K562 (cell line): ENCODE data around the gene MAPT. TPM values are rescaled to one million over a fixed set of nuclear protein-coding genes. Genes with fewer than 3 reads are reported as not detected.
A peak's percentile ranks its signal among the peaks of the same experiment; 100 is the strongest.

Source experiments
- ATAC-seq: fragments of 200-7000 bp; cut with Tn5 transposase; 3 replicates; pipeline ENCODE4 v1.9.1; 2020; ENCODE audit warnings: moderate library complexity
- BruUV-seq: library from RNA; stranded (reverse); fragments of 400-500 nt; replicated peaks from 2 replicates; lab custom pipeline; 2021; lab: Mats Ljungman, UMichigan
- CTCF ChIA-PET: fragments of 300-600 bp; formaldehyde crosslinking; extraction: SDS; loops from one replicate; lab custom pipeline; 2021; ENCODE audit warnings: low intra/inter-chr PET ratio; lab: Yijun Ruan, JAX
- POLR2A ChIA-PET: fragments of 300-600, 350-650 bp; sonication (Branson Sonifier 250); formaldehyde crosslinking; extraction: SDS; loops from one replicate; lab custom pipeline; 2021; ENCODE audit warnings: antibody characterized with exemption, inconsistent platforms; lab: Yijun Ruan, JAX
- DNase-seq, 4 experiments: peaks; one replicate each; pipeline versions ENCODE4 v3.0.0 to v3.0.0-alpha.2; 2011 to 2018; ENCODE audit warnings: low spot score in 3 of 4, mixed read lengths in 3 of 4; ENCODE audit errors: extremely low read depth in 1 of 4
- FAIRE-seq: peaks from 2 replicates; lab custom pipeline; 2011; peaks lifted over from hg19 to GRCh38; lab: Jason Lieb, UNC
- H2AFZ ChIP-seq: 2 replicates; pipeline ENCODE4 v1.6.0; 2011; ENCODE audit warnings: low read depth, low read length, control low read depth, inconsistent platforms
- H3K27ac ChIP-seq: fragments of 200-600 bp; 3 replicates; pipeline ENCODE4 v1.8.0; 2011; ENCODE audit warnings: low read depth, mild to moderate bottlenecking, control low read depth, inconsistent platforms, low read length, moderate library complexity, mixed read lengths; ENCODE audit errors: extremely low read depth
- H3K27me3 ChIP-seq, 2 experiments: fragments of 300-600 bp in 1 of 2; 2 replicates in 1 of 2; 3 replicates in 1 of 2; pipeline versions ENCODE4 v1.6.0 to v1.8.0; 2011; ENCODE audit warnings: inconsistent platforms in 2 of 2, low read length in 2 of 2, mild to moderate bottlenecking in 1 of 2, mixed read lengths in 1 of 2, moderate library complexity in 1 of 2; ENCODE audit not compliant: control insufficient read depth in 2 of 2, insufficient read depth in 2 of 2
- H3K36me3 ChIP-seq: fragments of 300-600 bp; 3 replicates; pipeline ENCODE4 v1.8.0; 2011; ENCODE audit warnings: mild to moderate bottlenecking, low read length, inconsistent platforms; ENCODE audit not compliant: control insufficient read depth, insufficient read depth
- H3K4me1 ChIP-seq, 2 experiments: fragments of 200-600 bp in 1 of 2; replicated peaks in 1 of 2; 2 replicates in 1 of 2; 3 replicates in 1 of 2; pipeline versions ENCODE4 v1.5.1 to v1.8.0; 2011; ENCODE audit warnings: inconsistent platforms in 2 of 2, low read length in 2 of 2, mild to moderate bottlenecking in 1 of 2, mixed read lengths in 1 of 2, moderate library complexity in 1 of 2; ENCODE audit not compliant: control insufficient read depth in 2 of 2, insufficient read depth in 2 of 2
- H3K4me2 ChIP-seq: 2 replicates; pipeline ENCODE4 v1.6.1; 2011; ENCODE audit warnings: low read length, control low read depth, inconsistent platforms, mixed read lengths; ENCODE audit not compliant: insufficient read depth
- H3K4me3 ChIP-seq: fragments of 200-600 bp; sonication (generic), shearing (Covaris generic); 2 replicates; pipeline ENCODE4 v1.5.1; 2016; ENCODE audit warnings: control low read depth, inconsistent platforms
- H3K79me2 ChIP-seq: fragments of 200-600 bp; 3 replicates; pipeline ENCODE4 v1.8.0; 2011; ENCODE audit warnings: low read length, inconsistent platforms; ENCODE audit not compliant: control insufficient read depth, insufficient read depth
- H3K9ac ChIP-seq, 2 experiments: 2 replicates each; pipeline versions ENCODE4 v1.6.0 to v1.6.1; 2011; ENCODE audit warnings: low read depth in 2 of 2, low read length in 2 of 2, control low read depth in 1 of 2, inconsistent platforms in 1 of 2, mild to moderate bottlenecking in 1 of 2, mixed read lengths in 1 of 2; ENCODE audit not compliant: insufficient read depth in 1 of 2
- H3K9me1 ChIP-seq: one replicate; pipeline ENCODE4 v1.6.0; 2011; ENCODE audit warnings: inconsistent platforms, mild to moderate bottlenecking, low read length, moderate library complexity; ENCODE audit not compliant: control insufficient read depth, insufficient read depth
- H3K9me3 ChIP-seq: replicated peaks from 2 replicates; pipeline ENCODE4 v1.5.1; 2011; ENCODE audit warnings: low read depth, low read length, inconsistent platforms; ENCODE audit not compliant: control insufficient read depth, insufficient read depth
- H4K20me1 ChIP-seq: replicated peaks from 2 replicates; pipeline ENCODE4 v1.6.1; 2011; ENCODE audit warnings: low read length, inconsistent platforms, mixed read lengths; ENCODE audit not compliant: control insufficient read depth, insufficient read depth
- ATF3 ChIP-seq, 2 experiments: fragments of 450-650 bp in 1 of 2; sonication (generic) in 1 of 2; formaldehyde crosslinking in 1 of 2; IDR thresholded peaks in 1 of 2; conservative IDR thresholded peaks in 1 of 2; 2 replicates each; pipeline versions ENCODE4 v1.6.1 to v1.8.1; 2016 to 2023; ENCODE audit warnings: mild to moderate bottlenecking in 2 of 2, moderate library complexity in 2 of 2, inconsistent platforms in 1 of 2, missing genetic modification reagents in 1 of 2
- ATF7 ChIP-seq: fragments of 450-650 bp; IDR thresholded peaks from 2 replicates; pipeline ENCODE4 v1.7.1; 2014; ENCODE audit warnings: mild to moderate bottlenecking, moderate library complexity
- HDAC8 ChIP-seq: fragments of 450-650 bp; IDR thresholded peaks from 2 replicates; pipeline ENCODE4 v1.6.1; 2016; ENCODE audit warnings: mild to moderate bottlenecking, missing genetic modification characterization, moderate library complexity, missing compliant biosample characterization
- RBM25 ChIP-seq: fragments of 200-400 bp; formaldehyde crosslinking; IDR thresholded peaks from 2 replicates; pipeline ENCODE4 v1.6.1; 2018; ENCODE audit warnings: low read length, low read depth, moderate library complexity; ENCODE audit not compliant: severe bottlenecking
- SETDB1 ChIP-seq: IDR thresholded peaks from one replicate; pipeline ENCODE4 v1.6.1; 2012; ENCODE audit warnings: low read length, control low read depth, inconsistent platforms
- ZFP36 ChIP-seq: fragments of 150-350 bp; IDR thresholded peaks from 2 replicates; pipeline ENCODE4 v1.6.1; 2018; ENCODE audit warnings: low read length, low read depth; ENCODE audit not compliant: partially characterized antibody
- WGBS: fragments of 100-300 bp; shearing (Covaris generic); methylation state at CpG from one replicate; pipeline ENCODE4 v1.1.6; 2016; ENCODE audit warnings: low coverage, mixed read lengths; ENCODE audit not compliant: insufficient coverage; ENCODE audit errors: missing lambda C conversion rate; 5-methylcytosine and 5-hydroxymethylcytosine counted together
- in situ Hi-C: fragments of 300-500 bp; cut with MboI; formaldehyde crosslinking; loops from 4 replicates; pipeline ENCODE4 v1.15.0; 2018; ENCODE audit warnings: inconsistent platforms, mixed read lengths
- intact Hi-C: fragments of 100-400 bp; cut with micrococcal nuclease; formaldehyde crosslinking; loops from 2 replicates; pipeline ENCODE4 v1.14.2; 2022
- polyA plus RNA-seq, 8 experiments: library from polyadenylated mRNA; depleted of rRNA in 4 of 8; stranded (reverse) in 5 of 8; unstranded in 3 of 8; fragments of >200 nt; fragmentation: Nextera tagmentation in 2 of 8; fragmentation: Illumina TruSeq in 1 of 8; extraction: Ambion mirVana in 2 of 8; extraction: Trizol in 1 of 8; gene quantifications; 2 replicates each; pipeline versions ENCODE4 v1.2.1 to v1.2.3, GENCODE V29; 2011 to 2014; ENCODE audit warnings: inconsistent platforms in 1 of 8, missing spikeins in 1 of 8
- total RNA-seq, 7 experiments: library from RNA; depleted of rRNA in 6 of 7; stranded (reverse); fragments of >200 nt in 6 of 7; fragmentation: Illumina TruSeq in 2 of 7; extraction: Trizol in 2 of 7; gene quantifications; 2 replicates each; pipeline versions ENCODE4 v1.2.1 to v1.2.3, GENCODE V29; 2011 to 2021; ENCODE audit warnings: low replicate concordance in 1 of 7
- TF ChIP-seq, protein P1 (sequence below): fragments of 450-650 bp; IDR thresholded peaks from 2 replicates; pipeline ENCODE4 v1.6.1; 2016; ENCODE audit warnings: antibody characterized with exemption

MAPT gene
- total and polyA plus RNA-seq, 9 of the 15 experiments (the other 6 are each of a cell fraction or from before 2014, with no cell fraction given) = 0.04 to 1.1 (median 0.36) TPM

- no peak for TF ChIP-seq HDAC8 (tag)
These were observed 45.0 kb downstream of the MAPT start (continued) for GRCh38 chr17:45939395-45939794.

DNA sequence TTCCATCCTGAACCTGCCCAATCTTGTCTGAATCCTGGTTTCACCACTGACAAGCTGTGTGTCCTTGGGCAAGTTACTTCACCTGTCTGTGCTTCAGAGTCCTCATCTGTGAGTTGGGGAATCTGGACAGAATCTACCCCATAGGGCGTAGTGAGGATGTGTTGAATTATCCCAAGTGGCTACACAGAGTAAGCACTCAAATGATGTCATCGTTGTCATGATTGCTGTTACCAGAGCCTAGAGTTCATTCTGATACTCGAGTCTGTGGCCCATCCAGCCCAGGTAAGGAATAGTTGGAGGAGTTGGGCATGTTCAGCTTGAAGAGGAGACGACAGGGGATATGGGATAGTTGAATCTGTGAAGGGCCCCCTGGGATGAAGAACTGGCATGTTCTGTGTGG lies 45.9 kb downstream of the MAPT start:
- no peak overlapping the region for H3K4me2 ChIP-seq
- DNase-seq = no peak
- no peaks in the 10 kb centered on the region; the same call in 1 of the 2 replicates for H4K20me1 ChIP-seq
- CTCF ChIA-PET = no interaction called here
- peak; percentile 4 for TF ChIP-seq ZFP36
- 0 out of 2 replicates have a peak, but pooled peaks have one; percentile 17 for TF ChIP-seq ATF7
- TF ChIP-seq RBM25 = peak; percentile 39
- TF ChIP-seq, protein P1, sequence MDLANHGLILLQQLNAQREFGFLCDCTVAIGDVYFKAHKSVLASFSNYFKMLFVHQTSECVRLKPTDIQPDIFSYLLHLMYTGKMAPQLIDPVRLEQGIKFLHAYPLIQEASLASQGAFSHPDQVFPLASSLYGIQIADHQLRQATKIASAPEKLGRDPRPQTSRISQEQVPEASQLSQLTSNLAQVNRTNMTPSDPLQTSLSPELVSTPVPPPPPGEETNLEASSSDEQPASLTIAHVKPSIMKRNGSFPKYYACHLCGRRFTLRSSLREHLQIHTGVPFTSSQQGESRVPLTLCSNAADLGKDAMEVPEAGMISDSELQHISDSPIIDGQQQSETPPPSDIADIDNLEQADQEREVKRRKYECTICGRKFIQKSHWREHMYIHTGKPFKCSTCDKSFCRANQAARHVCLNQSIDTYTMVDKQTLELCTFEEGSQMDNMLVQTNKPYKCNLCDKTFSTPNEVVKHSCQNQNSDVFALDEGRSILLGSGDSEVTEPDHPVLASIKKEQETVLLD = no peak
- TF ChIP-seq SETDB1 = no peak
- peak; percentile 61 for TF ChIP-seq ATF3 (IDR thresholded peaks at IDR 0.05)
- no peak for TF ChIP-seq ATF3 (CRISPR knock-in tag; conservative IDR thresholded peaks at IDR 0.05)
- H3K4me1 ChIP-seq = no peaks in the 10 kb centered on the region; a peak in 1 of 5 replicates
- 0% methylated on average over 4 of the region's 4 CpGs for WGBS
- H3K79me2 ChIP-seq = no peaks in the 10 kb centered on the region
- no peak overlapping the region for H2AFZ ChIP-seq
- no peaks in the 10 kb centered on the region for H3K36me3 ChIP-seq
- intact Hi-C loops = loop anchor here (5.0 kb wide), 1 partner anchor 43 kb away; no protein-coding TSS in a partner anchor
- H3K9ac ChIP-seq = no peak overlapping the region
- no peak overlapping the region for H3K4me3 ChIP-seq
- ATAC-seq = no peak
- FAIRE-seq = no peak
- no TSS peak for BruUV-seq
- in situ Hi-C loops = no loop called here
- no peaks in the 10 kb centered on the region for H3K9me3 ChIP-seq
- peaks cover 54 to 64% of the 10 kb centered on the region in 2 experiments for H3K27me3 ChIP-seq
- H3K27ac ChIP-seq = no peak overlapping the region
- H3K9me1 ChIP-seq = no peaks in the 10 kb centered on the region
- POLR2A ChIA-PET = interaction anchor here (2.7 kb wide), 1 partner anchor 10 kb away, joined by 6 read pairs; no protein-coding TSS in a partner anchor
